SK-N-SH (cell line): ENCODE data around the gene UTP25. TPM values are rescaled to one million over a fixed set of nuclear protein-coding genes. Genes with fewer than 3 reads are reported as not detected.

Experiments used
- CTCF ChIA-PET: fragments of 300-600, 350-600 bp; formaldehyde crosslinking; extraction: SDS; loops from one replicate; lab custom pipeline; 2021; lab: Yijun Ruan, JAX
- POLR2A ChIA-PET: fragments of 350-600 bp; sonication (Branson Sonifier 250); formaldehyde crosslinking; extraction: SDS; loops from one replicate; lab custom pipeline; 2020; ENCODE audit warnings: antibody characterized with exemption, inconsistent platforms; lab: Yijun Ruan, JAX
- DNase-seq: peaks from one replicate; pipeline ENCODE4 v3.0.0; 2012
- H2AFZ ChIP-seq: fragments of 200-600 bp; sonication (generic); 2 replicates; pipeline ENCODE4 v1.8.1; 2016; ENCODE audit warnings: antibody characterized with exemption, mild to moderate bottlenecking, low read depth
- H3F3A ChIP-seq: fragments of 200-600 bp; sonication (generic); replicated peaks from 2 replicates; pipeline ENCODE3; 2016; ENCODE audit warnings: antibody characterized with exemption, mild to moderate bottlenecking; ENCODE audit not compliant: insufficient read depth
- H3K27ac ChIP-seq, 2 experiments: fragments of 200-500 bp in 1 of 2; fragments of 200-600 bp in 1 of 2; sonication (Bioruptor generic) in 1 of 2; sonication (generic), shearing (Covaris generic) in 1 of 2; 2 replicates each; pipeline versions ENCODE4 v1.5.1 to v1.6.1; 2014 to 2016; ENCODE audit warnings: low read depth in 2 of 2, inconsistent platforms in 1 of 2, low read length in 1 of 2, mild to moderate bottlenecking in 1 of 2, mixed read lengths in 1 of 2
- H3K27me3 ChIP-seq: fragments of 200-600 bp; sonication (generic), shearing (Covaris generic); 2 replicates; pipeline ENCODE4 v1.6.1; 2016; ENCODE audit warnings: mixed run types; ENCODE audit not compliant: insufficient read depth
- H3K36me3 ChIP-seq, 2 experiments: fragments of 200-500 bp in 1 of 2; fragments of 200-600 bp in 1 of 2; sonication (Bioruptor generic) in 1 of 2; sonication (generic) in 1 of 2; replicated peaks in 1 of 2; 2 replicates each; pipeline versions ENCODE3 to v1.5.1; 2014 to 2016; ENCODE audit warnings: low read length in 1 of 2, mild to moderate bottlenecking in 1 of 2; ENCODE audit not compliant: insufficient read depth in 2 of 2, control insufficient read depth in 1 of 2
- H3K4me1 ChIP-seq, 2 experiments: fragments of 200-500 bp in 1 of 2; fragments of 200-600 bp in 1 of 2; sonication (Bioruptor generic) in 1 of 2; sonication (generic), shearing (Covaris generic) in 1 of 2; 2 replicates each; pipeline versions ENCODE4 v1.5.1 to v1.6.1; 2014 to 2016; ENCODE audit warnings: low read depth in 1 of 2, low read length in 1 of 2, mixed run types in 1 of 2; ENCODE audit not compliant: insufficient read depth in 2 of 2, control insufficient read depth in 1 of 2
- H3K4me2 ChIP-seq: fragments of 200-600 bp; sonication (generic), shearing (Covaris generic); 2 replicates; pipeline ENCODE4 v1.6.1; 2017; ENCODE audit warnings: mixed run types
- H3K4me3 ChIP-seq, 2 experiments: fragments of 200-500 bp in 1 of 2; fragments of 200-600 bp in 1 of 2; sonication (Bioruptor generic) in 1 of 2; sonication (generic), shearing (Covaris generic) in 1 of 2; 2 replicates each; pipeline versions ENCODE4 v1.5.1 to v1.8.1; 2014 to 2016; ENCODE audit warnings: low read depth in 2 of 2, inconsistent platforms in 1 of 2, low read length in 1 of 2, mild to moderate bottlenecking in 1 of 2, mixed read lengths in 1 of 2, moderate library complexity in 1 of 2
- H3K79me2 ChIP-seq: fragments of 200-600 bp; sonication (generic); 2 replicates; pipeline ENCODE4 v1.8.1; 2017; ENCODE audit warnings: mild to moderate bottlenecking; ENCODE audit not compliant: insufficient read depth
- H3K9ac ChIP-seq: fragments of 200-600 bp; sonication (generic); 2 replicates; pipeline ENCODE4 v1.6.1; 2017; ENCODE audit warnings: mixed run types
- H3K9me2 ChIP-seq: fragments of 200-600 bp; sonication (generic); 2 replicates; pipeline ENCODE4 v1.6.1; 2017; ENCODE audit warnings: mixed run types
- H3K9me3 ChIP-seq: fragments of 200-600 bp; sonication (generic); 2 replicates; pipeline ENCODE4 v1.6.1; 2017; ENCODE audit warnings: mixed run types, mild to moderate bottlenecking, moderate library complexity
- H4K20me1 ChIP-seq: fragments of 200-600 bp; sonication (generic); 2 replicates; pipeline ENCODE4 v1.6.1; 2017; ENCODE audit warnings: mild to moderate bottlenecking, mixed run types; ENCODE audit not compliant: insufficient read depth
- CHD2 ChIP-seq: fragments of 150-350 bp; IDR thresholded peaks from 2 replicates; pipeline ENCODE4 v1.6.1; 2018; ENCODE audit warnings: low read length; ENCODE audit not compliant: partially characterized antibody
- ELF1 ChIP-seq: IDR thresholded peaks from 2 replicates; pipeline ENCODE4 v1.4.0; 2012
- EZH2phosphoT487 ChIP-seq: fragments of 200-600 bp; sonication (generic); IDR thresholded peaks from 2 replicates; pipeline ENCODE4 v1.6.1; 2017; ENCODE audit warnings: low read depth, mixed run types, mild to moderate bottlenecking, antibody characterized with exemption, moderate library complexity, borderline replicate concordance
- FOXJ3 ChIP-seq: sonication (generic); formaldehyde crosslinking; IDR thresholded peaks from 2 replicates; pipeline ENCODE4 v1.5.1; 2020; ENCODE audit warnings: mild to moderate bottlenecking, missing genetic modification reagents
- FOXM1 ChIP-seq: IDR thresholded peaks from 2 replicates; pipeline ENCODE4 v1.4.0; 2012; ENCODE audit warnings: low read depth, mild to moderate bottlenecking
- GABPA ChIP-seq: IDR thresholded peaks from 2 replicates; pipeline ENCODE4 v1.4.0; 2012; ENCODE audit warnings: low read depth, mild to moderate bottlenecking
- NFIC ChIP-seq: IDR thresholded peaks from 2 replicates; pipeline ENCODE4 v1.4.0; 2012; ENCODE audit warnings: borderline replicate concordance
- POLR2AphosphoS5 ChIP-seq: IDR thresholded peaks from 2 replicates; pipeline ENCODE4 v1.6.1; 2012; ENCODE audit warnings: low read depth, low read length
- RAD21 ChIP-seq: IDR thresholded peaks from 2 replicates; pipeline ENCODE4 v1.6.1; 2012; ENCODE audit warnings: mild to moderate bottlenecking, low read length
- RCOR1 ChIP-seq: fragments of 150-350 bp; IDR thresholded peaks from 2 replicates; pipeline ENCODE4 v1.6.1; 2017; ENCODE audit warnings: antibody characterized with exemption, low read length
- REST ChIP-seq: IDR thresholded peaks from 2 replicates; pipeline ENCODE4 v1.6.1; 2012; ENCODE audit warnings: mild to moderate bottlenecking, low read depth, low read length, moderate library complexity
- RFX5 ChIP-seq: IDR thresholded peaks from 2 replicates; pipeline ENCODE4 v1.6.1; 2012; ENCODE audit warnings: mild to moderate bottlenecking, improper control_type of control experiment, low read length
- SIN3A ChIP-seq: IDR thresholded peaks from 2 replicates; pipeline ENCODE4 v1.6.1; 2012; ENCODE audit warnings: low read depth, mild to moderate bottlenecking, low read length, moderate library complexity, borderline replicate concordance
- SMC3 ChIP-seq: IDR thresholded peaks from 2 replicates; pipeline ENCODE4 v1.6.1; 2012; ENCODE audit warnings: low read depth, low read length, improper control_type of control experiment
- TCF12 ChIP-seq: IDR thresholded peaks from 2 replicates; pipeline ENCODE4 v1.4.0; 2012
- TEAD4 ChIP-seq: IDR thresholded peaks from 2 replicates; pipeline ENCODE4 v1.4.0; 2012; ENCODE audit warnings: mild to moderate bottlenecking, borderline replicate concordance; ENCODE audit not compliant: insufficient read depth
- USF2 ChIP-seq: fragments of 150-350 bp; IDR thresholded peaks from 2 replicates; pipeline ENCODE4 v1.6.1; 2017; ENCODE audit warnings: antibody characterized with exemption, low read length, low read depth, borderline replicate concordance
- YY1 ChIP-seq: IDR thresholded peaks from 2 replicates; pipeline ENCODE4 v1.4.0; 2012; ENCODE audit warnings: low read depth, mild to moderate bottlenecking
- ZBTB33 ChIP-seq: IDR thresholded peaks from 2 replicates; pipeline ENCODE4 v1.4.0; 2012; ENCODE audit warnings: low read depth, borderline replicate concordance
- WGBS: methylation state at CpG from one replicate; pipeline ENCODE4 v1.1.6; 2017; ENCODE audit warnings: low lambda C conversion rate; 5-methylcytosine and 5-hydroxymethylcytosine counted together
- polyA plus RNA-seq, 3 experiments: library from polyadenylated mRNA; depleted of rRNA; stranded (reverse); fragments of >200 nt; gene quantifications; 2 replicates each; pipeline ENCODE4 v1.2.3, GENCODE V29; 2012

Gene UTP25
- polyA plus RNA-seq, 1 of the 3 experiments (the other 2 are of a cell fraction) = 6.3 TPM

- no peaks in the 10 kb centered on the region for H3K36me3 ChIP-seq
- WGBS = 78% methylated on average over 7 of the region's 7 CpGs
- ChIA-PET POLR2A (no interaction called here), CTCF (interaction anchor here (0.5 to 4.1 kb wide), 46 partner anchors 8 to 724 kb away, joined by 3 to 78 read pairs (median 4); partner anchors contain the start of genes C1orf74, IRF6 and LAMB3)
- H3K4me3 ChIP-seq = no peak overlapping the region
- no peaks in the 10 kb centered on the region for H3K9me2 ChIP-seq
- no peak for TF ChIP-seq YY1
- no peak for TF ChIP-seq POLR2AphosphoS5
- H3K9ac ChIP-seq = peak overlapping the region; percentile 78; the same call in 1 of the 2 replicates
- peak overlapping the region; percentile 25; the same call in 1 of the 2 replicates for H2AFZ ChIP-seq
- peaks cover 40% of the 10 kb centered on the region for H3F3A ChIP-seq
- H3K27ac ChIP-seq = peak overlapping the region in 1 of 2 experiments; percentile 96; a peak in 2 of 4 replicates
- peaks cover 3 to 9% of the 10 kb centered on the region in 2 experiments; a peak in 2 of 4 replicates for H3K4me1 ChIP-seq
- no peak for DNase-seq
- no peaks in the 10 kb centered on the region for H3K27me3 ChIP-seq
- no peaks in the 10 kb centered on the region for H4K20me1 ChIP-seq
- no peaks in the 10 kb centered on the region for H3K79me2 ChIP-seq
- H3K9me3 ChIP-seq = no peaks in the 10 kb centered on the region
- H3K4me2 ChIP-seq = peak overlapping the region; percentile 36; the same call in 1 of the 2 replicates
These were observed 5.1 kb upstream of the UTP25 start for GRCh38 chr1:209822706-209823105.

GRCh38 chr1:209823143-209824041 is 4.4 kb upstream of the UTP25 start:
- H3K27ac ChIP-seq = peak overlapping the region; percentile 77 to 96
- H4K20me1 ChIP-seq = no peaks in the 10 kb centered on the region
- no peaks in the 10 kb centered on the region for H3K36me3 ChIP-seq
- WGBS = 22% methylated on average over 12 of the region's 12 CpGs
- peaks cover 5% of the 10 kb centered on the region; the same call in 1 of the 2 replicates for H3K79me2 ChIP-seq
- POLR2A ChIA-PET = interaction anchor here (0.9 kb wide), 1 partner anchor 39 kb away, joined by 4 read pairs; the partner anchor contains the start of gene C1orf74
- no peaks in the 10 kb centered on the region for H3K27me3 ChIP-seq
- peak overlapping the region; percentile 78 for H3K9ac ChIP-seq
- peaks cover 3 to 9% of the 10 kb centered on the region in 2 experiments; a peak in 2 of 4 replicates for H3K4me1 ChIP-seq
- H3K4me2 ChIP-seq = peak overlapping the region; percentile 36
- H2AFZ ChIP-seq = peak overlapping the region; percentile 29
- peak; percentile 47 for DNase-seq
- CTCF ChIA-PET = interaction anchor here (0.5 to 4.1 kb wide), 50 partner anchors 9 to 724 kb away, joined by 3 to 78 read pairs (median 4); partner anchors contain the start of genes C1orf74, IRF6 and LAMB3
- no peaks in the 10 kb centered on the region for H3K9me2 ChIP-seq
- 0 out of 4 replicates have a peak overlapping the region, but pooled peaks of 1 of the 2 experiments have one; percentile 2 for H3K4me3 ChIP-seq
- H3K9me3 ChIP-seq = no peaks in the 10 kb centered on the region
- peaks cover 40% of the 10 kb centered on the region for H3F3A ChIP-seq
- peak; percentile 38; the same call in 1 of the 2 replicates for TF ChIP-seq NFIC
- peak; percentile 52 for TF ChIP-seq SMC3
- TF ChIP-seq ZBTB33 = no peak
- TF ChIP-seq REST = no peak
- TF ChIP-seq YY1 = no peak
- peak; percentile 52; the same call in 1 of the 2 replicates for TF ChIP-seq TEAD4
- TF ChIP-seq RAD21 = peak; percentile 55
- 0 out of 2 replicates have a peak, but pooled peaks have one; percentile 13 for TF ChIP-seq SIN3A
- TF ChIP-seq CHD2 = no peak
- no peak for TF ChIP-seq EZH2phosphoT487
- TF ChIP-seq USF2 = no peak
- TF ChIP-seq TCF12 = peak; percentile 87
- TF ChIP-seq FOXJ3 (CRISPR knock-in tag) = no peak
- no peak for TF ChIP-seq RFX5
- TF ChIP-seq FOXM1 = no peak
- peak; percentile 55 for TF ChIP-seq GABPA
- no peak for TF ChIP-seq ELF1
- 0 out of 2 replicates have a peak, but pooled peaks have one; percentile 21 for TF ChIP-seq RCOR1
